HG03575 (cell line): Measurements from ENCODE around the gene GPATCH1.
"Not testable (repeated sequence)": the region's sequence is repeated elsewhere in the genome, so short reads cannot be mapped to it uniquely, and the experiment has no call there.

Source experiments
- ATAC-seq: cut with Tn5 transposase; IDR thresholded peaks from one replicate; pipeline ENCODE4 v1.9.1; 2021; ENCODE audit not compliant: unreplicated experiment, insufficient number of reproducible peaks, low FRiP score; ENCODE audit errors: extremely low read depth

Gene GPATCH1

DNA sequence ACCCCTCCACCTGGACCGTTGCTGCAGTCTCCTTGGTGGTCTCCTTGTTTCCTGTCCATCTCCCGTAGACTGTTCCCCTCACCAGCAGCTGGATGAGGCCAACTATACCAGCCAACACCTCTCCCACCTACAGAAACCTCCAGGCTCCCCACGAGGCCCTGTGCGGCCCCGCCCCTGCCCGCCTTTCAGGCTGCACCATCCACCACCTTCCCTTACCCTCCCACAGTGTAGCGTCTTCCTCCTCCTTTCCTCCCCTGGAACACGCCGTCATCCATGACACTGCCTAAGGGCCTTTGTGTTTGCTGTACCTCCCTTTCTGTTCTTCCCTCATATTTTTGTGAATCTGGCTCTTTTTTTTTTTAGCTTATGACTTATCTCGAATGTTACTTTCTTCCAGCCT lies 27.2 kb downstream of the GPATCH1 start:
- ATAC-seq, result no peak

DNA sequence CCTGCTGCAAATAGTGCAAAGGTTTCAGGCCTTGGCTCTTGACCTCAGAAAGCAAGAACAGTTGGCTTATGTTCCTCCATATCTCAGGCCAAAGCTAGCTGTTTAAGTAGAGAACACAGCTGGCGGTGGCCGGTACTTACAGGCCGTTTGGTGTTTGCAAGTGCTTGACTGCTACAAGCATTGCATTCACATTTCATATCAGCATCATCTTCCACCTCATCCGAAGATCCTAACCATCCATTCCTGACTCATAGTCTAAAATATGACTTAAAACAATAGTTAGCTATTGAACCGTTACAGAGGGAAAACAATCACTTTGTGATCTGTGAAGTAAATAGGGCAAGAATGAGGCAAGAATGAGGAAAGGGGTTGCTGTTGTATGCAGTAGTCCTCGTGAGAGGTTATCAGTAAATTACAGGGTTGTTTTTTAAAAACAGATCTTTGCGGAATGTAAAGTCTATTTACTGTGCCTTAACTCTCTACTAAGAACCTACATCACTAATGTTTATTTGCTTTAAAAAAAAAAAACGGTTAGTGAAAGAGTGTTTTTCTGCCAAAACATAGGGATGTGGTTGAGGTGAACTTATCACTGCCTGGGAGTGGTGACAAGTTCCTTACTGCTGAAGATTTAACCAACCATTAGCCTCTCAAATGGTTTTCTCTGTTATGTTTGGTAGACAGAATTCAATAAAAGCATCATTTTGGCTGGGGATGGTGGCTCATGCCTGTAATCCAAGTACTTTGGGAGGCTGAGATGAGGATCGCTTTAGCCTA lies 29.3 kb downstream of the GPATCH1 start:
- no peak for ATAC-seq

- ATAC-seq, result no peak
Measured at GRCh38 chr19:33111587-33111986, 30.6 kb downstream of the GPATCH1 start.

GRCh38 chr19:33114312-33114711 lies 33.3 kb downstream of the GPATCH1 start:
- no peak for ATAC-seq

GRCh38 chr19:33117501-33117900 lies 36.5 kb downstream of the GPATCH1 start:
- no peak for ATAC-seq

GRCh38 chr19:33118643-33119042 lies 37.7 kb downstream of the GPATCH1 start:
- ATAC-seq, result no peak

DNA sequence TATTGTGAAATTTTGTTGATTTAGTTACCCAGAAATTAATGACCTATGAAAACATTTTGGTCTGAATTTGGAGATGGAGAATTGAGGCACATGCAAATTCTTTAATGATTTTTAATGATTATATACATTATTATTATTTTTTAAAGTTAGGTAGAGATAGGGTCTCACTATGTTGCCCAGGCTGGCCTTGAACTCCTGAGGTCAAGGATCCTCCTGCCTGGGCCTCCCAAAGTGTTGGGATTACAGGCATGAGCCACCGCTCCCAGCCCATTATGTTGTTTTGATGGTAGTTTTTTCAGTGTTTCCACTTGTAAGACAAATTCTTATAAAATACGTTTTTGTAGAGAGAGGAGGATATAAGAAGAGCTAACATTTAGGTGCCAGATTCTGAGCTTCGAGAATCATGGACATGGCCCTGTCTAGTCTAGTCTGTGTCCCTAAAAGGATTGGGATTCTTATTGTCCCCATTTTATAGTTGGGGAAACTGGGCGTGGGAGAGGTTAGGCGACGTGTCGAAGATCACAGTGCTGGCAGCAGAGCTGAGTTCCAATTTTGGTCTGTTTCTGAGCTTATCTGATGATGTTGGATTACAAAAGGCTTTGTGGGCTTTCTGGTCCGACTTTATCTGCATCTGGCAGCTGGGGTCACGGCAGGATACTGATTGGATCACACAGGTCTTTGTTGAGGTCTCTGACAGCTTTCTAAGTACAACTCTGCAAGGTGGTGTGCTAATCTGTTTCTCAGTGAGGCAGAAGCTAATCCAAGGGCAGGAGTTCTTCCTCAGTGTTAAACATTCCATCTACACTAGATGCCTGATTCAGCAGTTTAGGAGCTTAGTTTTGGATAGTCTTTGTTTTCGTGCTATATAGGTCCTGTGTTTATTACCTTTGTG lies 43.5 kb downstream of the GPATCH1 start:
- ATAC-seq, result no peak

DNA sequence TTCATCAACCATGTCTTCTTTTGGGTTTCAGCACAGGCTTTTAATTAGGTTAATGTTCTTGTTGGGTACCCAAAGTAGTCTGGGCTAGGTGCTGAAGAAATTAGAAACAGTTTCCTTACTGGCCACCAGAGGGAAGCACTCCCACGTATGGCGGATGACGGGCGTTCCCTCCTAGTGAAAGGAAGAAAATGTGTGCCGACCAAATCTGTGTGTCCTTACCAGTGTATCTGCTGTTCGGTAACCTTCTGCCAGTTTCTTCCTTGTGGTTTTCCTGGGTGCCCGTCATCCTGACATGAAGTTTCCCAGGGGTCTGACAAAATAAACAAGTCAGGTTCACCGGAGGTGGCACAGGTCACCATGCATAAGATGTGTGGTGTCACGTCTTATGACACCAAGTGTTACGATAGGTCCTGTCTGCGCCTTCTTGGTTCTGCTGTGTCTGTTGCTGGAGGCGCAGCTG lies 45.0 kb downstream of the GPATCH1 start:
- no peak for ATAC-seq

GRCh38 chr19:33126712-33127111 lies 45.7 kb downstream of the GPATCH1 start:
- ATAC-seq, result not testable (repeated sequence)

DNA sequence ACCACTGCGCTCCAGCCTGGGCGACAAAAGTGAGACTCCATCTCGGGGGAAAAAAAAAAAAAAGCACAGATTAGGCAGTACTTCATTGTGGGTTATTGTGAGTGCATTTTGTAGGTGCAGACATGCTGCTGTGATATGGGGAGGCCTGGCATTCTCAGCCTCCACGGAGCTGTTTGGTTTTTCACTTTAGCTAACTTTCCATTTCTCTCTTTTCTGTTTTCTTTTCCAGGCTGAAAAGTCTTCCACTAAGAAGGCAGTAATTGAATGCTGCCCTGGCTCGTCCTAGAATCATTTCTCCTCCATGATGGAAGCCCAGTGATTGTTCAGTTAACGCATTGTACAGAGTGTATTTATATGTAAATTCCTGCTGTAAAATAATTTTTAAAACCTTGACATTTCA lies 48.9 kb downstream of the GPATCH1 start:
- ATAC-seq, result no peak

GRCh38 chr19:33130433-33130832 lies 49.5 kb downstream of the GPATCH1 start:
- no peak for ATAC-seq

- no peak for ATAC-seq
Measured at GRCh38 chr19:33132021-33132420, 51.0 kb downstream of the GPATCH1 start, which contains the start of gene WDR88. TSS of gene WDR88 (plus strand) at chr19:33132114. CDS start at chr19:33132170, 56 bp downstream.

DNA sequence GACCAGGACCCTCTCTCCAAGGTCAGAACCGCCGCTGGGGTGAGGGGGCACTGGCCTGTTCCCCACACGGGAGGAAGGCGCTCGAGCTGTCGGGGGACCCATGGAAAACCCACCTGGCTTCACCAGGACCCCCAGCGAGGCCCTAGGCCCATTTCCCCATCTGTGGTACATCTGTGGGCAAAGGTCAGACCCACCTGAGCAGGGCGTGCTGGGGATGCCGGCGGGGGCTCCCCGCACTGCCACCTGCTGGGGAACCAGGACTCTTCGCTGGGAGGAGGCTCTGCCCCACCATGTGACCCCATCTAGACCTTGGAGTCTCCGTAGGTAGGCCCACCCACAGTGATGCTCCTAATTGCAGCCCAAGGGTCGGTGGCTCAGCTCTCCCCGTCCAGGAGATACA lies 51.4 kb downstream of the GPATCH1 start:
- ATAC-seq, result no peak

DNA sequence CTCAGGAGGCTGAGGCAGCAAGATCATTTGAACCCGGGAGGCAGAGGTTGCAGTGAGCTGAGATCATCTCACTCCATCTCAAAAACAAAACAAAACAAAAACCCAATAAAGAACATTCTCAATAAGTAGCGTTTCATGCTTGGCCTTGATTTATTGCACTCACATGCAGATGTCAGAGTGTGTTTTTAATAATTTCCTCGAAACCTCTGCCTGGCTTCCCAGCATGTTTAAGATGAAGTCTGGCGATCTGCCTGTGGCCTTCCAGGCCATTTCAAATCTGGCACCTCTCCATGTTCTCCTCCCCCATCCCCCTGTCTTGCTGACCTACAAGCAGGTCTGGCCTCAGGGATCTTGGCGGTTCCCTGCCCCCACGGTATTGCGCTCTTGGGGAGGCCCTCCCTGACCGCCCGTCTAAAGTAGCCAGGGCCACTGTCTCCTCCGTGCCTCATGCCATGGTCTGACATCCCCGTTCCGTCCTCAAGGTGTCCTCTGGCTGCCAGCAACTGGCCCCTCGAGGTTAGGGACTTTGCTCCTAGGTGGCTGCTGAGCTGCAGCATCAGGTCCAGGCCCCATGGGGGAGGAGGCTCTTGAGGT lies 52.6 kb downstream of the GPATCH1 start:
- ATAC-seq, result no peak

GRCh38 chr19:33134571-33135041 lies 53.6 kb downstream of the GPATCH1 start:
- no peak for ATAC-seq

GRCh38 chr19:33139165-33139564 lies 58.2 kb downstream of the GPATCH1 start:
- ATAC-seq, result no peak

- no peak for ATAC-seq
Measured at GRCh38 chr19:33143897-33144405, 63.0 kb downstream of the GPATCH1 start.

DNA sequence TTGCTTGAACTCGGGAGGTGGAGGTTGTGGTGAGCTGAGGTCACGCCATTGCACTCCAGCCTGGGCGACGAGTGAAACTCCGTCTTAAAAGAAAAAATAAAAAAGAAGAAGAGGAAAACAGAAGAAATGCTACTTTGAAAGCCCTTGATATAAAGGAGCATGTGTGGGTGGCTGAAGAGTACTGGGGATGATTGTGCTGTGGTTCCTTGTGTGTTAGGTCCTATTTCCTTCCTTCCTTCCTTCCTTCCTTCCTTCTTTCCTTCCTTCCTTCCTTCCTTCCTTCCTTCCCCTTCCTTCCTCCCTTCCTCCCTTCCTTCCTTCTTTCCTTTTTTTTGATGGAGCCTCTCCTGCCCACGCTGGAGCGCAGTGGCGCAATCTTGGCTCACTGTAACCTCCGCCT lies 65.2 kb downstream of the GPATCH1 start:
- ATAC-seq, result no peak

DNA sequence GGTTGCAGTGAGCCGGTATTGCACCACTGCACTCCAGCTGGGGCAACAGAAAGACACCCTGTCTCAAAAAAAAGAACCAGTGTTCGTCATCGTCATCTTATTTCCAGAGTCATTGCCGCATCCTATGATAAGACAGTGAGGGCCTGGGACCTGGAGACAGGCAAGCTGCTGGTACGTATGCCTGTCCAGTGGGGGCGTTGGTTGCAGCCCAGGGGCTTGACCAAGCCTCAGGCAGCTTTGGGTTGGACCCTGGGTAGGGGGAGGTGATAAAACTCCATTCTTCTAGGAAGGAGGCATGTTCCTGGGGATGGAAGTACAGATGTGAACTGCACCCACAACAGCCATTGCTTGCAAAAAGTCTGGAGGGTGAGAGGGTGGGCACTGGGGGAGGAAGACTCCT lies 66.6 kb downstream of the GPATCH1 start:
- no peak for ATAC-seq
